GM19455 (cell line): Measurements from ENCODE around the gene TLCD3B.

Experiments
- ATAC-seq: cut with Tn5 transposase; IDR thresholded peaks from one replicate; pipeline ENCODE4 v1.9.1; 2021; ENCODE audit not compliant: unreplicated experiment

The TLCD3B gene, protein sequence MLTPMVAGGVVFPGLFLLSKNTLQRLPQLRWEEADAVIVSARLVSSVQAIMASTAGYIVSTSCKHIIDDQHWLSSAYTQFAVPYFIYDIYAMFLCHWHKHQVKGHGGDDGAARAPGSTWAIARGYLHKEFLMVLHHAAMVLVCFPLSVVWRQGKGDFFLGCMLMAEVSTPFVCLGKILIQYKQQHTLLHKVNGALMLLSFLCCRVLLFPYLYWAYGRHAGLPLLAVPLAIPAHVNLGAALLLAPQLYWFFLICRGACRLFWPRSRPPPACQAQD

DNA sequence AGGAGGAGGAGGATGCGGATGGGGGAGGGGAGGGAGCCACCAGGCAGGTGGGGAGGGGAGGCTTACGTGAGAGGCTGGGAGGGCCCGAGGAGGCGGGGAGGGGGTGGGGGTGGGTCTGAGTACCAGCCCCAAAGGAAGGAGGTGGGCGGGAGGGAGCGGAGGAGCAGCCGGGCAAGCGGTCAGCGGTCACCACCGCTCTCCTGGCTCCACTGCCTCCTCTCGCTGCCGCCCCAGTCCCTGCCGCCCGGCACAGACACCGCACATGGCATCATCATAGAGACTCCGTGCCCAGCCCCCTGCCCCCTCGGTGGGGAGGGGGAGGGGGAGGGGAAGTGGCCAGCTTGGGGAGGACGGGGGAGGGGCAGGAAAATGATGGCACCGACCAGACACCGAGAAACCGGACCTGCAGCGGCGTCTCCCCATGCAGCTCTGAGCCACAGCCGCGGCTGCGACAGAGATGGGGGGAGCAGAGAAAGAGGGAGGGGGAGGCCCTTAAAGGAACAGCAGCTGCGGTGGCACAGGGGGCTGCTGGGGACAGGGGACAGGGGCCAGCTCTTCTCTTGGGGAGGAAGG is at the start of gene TLCD3B:
TSS of gene TLCD3B (minus strand) at position 431 of the 573 bp plus-strand sequence. CDS start 744 bp downstream, outside the sequence.
- no peak for ATAC-seq

DNA sequence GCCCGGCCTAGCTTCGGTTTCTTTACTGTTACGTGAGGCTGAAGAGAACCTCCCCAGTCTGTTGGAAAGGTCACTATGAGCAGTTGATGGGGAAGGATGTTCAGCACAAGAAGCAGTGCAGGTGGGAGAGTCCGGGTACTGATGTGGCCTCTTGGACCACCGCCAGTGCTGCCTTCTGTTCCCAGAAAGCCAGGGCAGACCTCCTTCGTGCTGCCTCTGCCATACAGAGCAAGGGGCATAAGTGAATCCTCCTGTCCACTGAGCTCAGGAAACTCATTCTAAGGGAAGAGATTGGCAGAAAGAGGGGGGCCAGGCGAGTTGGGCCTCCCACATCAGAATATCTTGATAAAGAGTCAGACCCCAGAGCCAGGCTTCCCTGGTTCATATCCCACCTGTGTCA is 48.4 kb upstream of the TLCD3B start:
- no peak for ATAC-seq

DNA sequence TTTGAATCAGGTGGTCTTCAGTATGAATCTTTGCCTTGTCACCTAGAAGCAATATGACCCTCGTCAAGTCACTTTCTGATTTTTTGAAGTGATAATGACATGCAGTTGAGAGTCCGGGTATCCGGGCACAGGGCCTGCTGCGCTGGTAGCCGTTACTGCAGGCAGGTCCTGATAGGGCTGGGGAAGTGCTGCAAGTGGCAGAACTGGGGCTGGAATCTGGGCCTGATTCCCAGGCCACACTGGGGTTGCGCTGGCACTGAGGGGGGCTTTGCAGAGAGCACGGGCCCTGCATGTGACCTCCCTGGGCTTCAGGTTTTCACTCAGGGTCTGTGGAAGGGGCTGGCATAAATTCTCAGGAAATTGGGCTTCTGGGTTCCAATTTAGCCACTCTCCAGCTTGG is 47.7 kb upstream of the TLCD3B start:
- ATAC-seq: no peak

DNA sequence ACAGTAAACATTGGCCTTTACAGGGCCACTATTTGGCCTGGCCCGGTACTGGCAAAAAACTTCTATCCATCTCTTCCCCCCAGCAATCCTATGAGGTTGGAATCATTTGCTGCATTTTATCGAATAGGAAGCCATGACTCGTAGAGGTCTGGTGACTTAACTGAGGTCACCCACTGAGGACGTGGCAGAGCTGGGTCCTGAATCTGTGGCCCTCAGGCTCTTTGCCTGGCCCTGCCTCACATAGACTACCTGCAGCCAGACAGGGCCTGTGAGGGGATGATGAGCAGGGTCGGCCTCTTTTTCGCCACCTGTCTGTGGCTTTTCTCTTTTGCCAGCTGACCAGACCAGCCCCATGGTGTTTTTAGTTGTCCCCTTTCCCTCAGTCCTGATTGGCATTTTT is 46.6 kb upstream of the TLCD3B start:
- ATAC-seq: no peak

DNA sequence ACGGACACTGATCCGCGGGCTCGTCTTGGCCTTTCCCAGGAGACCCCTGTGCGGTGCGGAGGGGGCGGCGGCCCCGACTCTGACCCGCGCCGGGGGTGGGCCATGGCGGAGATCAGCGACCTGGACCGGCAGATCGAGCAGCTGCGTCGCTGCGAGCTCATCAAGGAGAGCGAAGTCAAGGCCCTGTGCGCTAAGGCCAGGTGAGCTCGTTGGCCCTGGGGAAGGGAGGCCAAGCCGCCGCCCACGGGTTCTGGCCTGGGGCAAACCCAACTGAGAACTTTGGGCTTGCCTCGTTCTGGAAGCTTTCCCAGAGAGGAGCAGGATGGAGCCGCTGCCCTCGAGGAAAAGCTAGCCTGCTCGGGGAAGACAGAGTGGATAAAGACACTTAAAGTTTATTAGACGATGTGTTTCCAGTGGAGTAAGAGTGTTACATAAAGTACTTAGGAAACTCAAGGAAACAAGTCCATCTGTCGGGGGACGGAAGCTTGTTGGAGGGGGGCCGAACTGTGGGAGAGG is 45.3 kb upstream of the TLCD3B start:
- ATAC-seq: no peak

DNA sequence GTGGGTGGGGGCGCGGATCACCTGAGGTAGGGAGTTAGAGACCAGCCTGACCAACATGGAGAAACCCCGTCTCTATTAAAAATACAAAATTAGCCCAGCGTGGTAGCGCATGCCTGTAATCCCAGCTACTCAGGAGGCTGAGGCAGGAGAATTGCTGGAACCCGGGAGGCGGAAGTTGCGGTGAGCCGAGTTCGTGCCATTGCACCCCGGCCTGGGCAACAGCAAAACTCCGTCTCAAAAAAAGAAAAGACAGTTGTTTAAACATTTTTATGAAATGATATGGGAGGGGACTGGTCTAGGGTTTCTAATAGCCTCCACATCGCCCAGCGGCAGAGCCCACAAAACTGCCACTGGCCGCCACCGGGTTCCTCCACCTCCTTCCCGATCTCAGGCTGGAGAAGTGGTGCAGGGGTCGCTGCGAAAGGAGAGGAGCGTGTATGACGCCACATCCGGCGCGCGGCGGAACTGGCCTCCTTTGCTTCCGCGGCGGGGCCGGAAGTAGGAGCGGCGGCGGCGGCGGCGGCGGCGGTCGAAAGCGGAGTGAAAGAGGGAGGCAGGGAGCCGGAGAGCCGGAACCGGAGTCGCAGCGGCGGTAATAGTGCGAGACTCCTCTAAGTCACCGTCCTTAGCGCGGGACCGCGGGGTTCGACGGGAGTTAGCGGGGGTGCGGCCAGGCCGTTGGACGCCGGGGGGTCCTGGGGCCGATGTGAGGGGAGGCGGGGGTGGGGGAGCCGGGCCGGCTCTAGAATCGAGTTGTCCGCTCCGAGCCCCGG is 44.6 kb upstream of the TLCD3B start, which contains the start of gene PPP4C:
TSS of gene PPP4C (plus strand) at position 492 of the 773 bp plus-strand sequence. CDS start 384 bp downstream, outside the sequence.
- peak; percentile 70 for ATAC-seq

DNA sequence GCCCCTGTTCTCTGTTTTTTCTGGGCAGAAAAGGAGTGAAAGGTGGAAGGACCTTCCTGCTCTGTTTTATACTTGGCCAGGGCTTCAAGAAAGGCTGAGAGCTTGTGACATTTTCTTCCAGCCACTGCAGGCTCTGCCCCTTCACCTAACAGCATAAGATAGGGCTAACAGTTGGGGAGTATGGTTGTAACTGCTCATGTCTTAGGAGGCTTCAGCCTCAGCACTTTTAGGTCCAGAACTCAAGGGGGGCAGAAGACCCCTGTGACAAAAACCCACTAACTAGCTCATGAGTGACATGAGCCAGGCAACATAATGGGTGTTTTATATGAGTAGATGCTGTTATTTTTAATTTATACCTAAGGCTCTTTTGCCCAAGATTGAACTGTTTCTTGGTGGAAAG is 39.4 kb upstream of the TLCD3B start:
- ATAC-seq: no peak

DNA sequence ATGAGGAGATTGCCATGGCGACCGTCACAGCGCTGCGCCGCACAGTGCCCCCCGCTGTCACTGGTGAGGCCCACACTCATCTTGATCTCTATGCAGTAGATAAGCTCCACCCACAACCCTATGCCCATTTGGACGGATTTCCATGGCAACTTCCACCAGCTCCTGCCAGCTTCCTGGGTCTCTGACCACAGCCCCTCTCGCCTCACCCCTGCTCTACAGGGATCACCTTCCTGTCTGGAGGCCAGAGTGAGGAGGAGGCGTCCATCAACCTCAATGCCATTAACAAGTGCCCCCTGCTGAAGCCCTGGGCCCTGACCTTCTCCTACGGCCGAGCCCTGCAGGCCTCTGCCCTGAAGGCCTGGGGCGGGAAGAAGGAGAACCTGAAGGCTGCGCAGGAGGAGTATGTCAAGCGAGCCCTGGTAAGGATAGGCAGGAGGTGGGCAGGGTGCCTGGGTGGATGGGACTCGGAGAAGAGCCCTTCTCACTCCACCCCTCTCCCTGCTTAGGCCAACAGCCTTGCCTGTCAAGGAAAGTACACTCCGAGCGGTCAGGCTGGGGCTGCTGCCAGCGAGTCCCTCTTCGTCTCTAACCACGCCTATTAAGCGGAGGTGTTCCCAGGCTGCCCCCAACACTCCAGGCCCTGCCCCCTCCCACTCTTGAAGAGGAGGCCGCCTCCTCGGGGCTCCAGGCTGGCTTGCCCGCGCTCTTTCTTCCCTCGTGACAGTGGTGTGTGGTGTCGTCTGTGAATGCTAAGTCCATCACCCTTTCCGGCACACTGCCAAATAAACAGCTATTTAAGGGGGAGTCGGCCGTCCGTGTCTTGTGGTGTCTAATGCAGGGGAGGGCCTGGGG is 38.8 kb upstream of the TLCD3B start:
- ATAC-seq: no peak

DNA sequence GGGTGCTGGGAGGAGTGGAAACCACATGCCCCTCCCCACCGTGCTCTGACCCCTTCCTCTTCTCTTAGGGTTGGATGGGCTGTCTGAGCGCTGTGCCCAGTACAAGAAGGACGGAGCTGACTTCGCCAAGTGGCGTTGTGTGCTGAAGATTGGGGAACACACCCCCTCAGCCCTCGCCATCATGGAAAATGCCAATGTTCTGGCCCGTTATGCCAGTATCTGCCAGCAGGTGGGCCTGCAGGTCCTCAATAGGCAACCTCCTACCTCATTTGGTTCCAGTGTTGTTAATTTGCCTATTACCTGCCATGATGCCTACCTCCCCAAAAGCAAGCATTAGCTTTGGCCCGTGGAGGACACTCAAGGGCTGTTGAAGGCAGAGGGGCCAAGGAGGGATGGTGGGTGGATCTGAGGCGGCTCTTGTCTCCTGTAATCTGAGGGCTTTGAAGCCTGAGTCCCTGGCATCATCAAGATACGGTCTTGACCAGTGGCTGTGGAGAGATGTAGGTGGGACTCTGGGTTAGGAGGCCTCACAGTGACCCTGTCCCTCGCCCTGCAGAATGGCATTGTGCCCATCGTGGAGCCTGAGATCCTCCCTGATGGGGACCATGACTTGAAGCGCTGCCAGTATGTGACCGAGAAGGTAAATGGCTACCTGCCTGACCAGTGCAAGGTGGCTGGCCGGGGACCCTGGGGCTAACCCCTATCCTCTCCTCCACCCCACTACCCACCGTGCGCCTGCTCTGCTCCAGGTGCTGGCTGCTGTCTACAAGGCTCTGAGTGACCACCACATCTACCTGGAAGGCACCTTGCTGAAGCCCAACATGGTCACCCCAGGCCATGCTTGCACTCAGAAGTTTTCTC is 37.9 kb upstream of the TLCD3B start:
- ATAC-seq: no peak

DNA sequence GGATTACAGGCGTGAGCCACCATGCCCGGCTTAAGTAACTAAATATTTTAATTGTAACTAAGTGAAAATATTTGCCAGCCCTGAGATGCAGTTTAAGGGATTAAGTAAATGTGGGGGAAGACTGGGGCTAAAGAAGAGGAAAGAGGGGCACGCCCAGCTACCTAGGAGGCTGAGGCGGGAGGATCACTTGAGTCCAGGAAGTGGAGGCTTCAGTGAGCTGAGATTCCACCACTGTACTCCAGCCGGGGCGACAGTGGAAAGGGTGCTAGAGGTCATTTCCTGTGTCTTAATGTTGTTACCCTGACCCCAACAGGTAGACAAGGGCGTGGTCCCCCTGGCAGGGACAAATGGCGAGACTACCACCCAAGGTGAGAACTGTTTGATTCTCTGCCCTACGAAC is 37.3 kb upstream of the TLCD3B start:
- ATAC-seq: no peak

DNA sequence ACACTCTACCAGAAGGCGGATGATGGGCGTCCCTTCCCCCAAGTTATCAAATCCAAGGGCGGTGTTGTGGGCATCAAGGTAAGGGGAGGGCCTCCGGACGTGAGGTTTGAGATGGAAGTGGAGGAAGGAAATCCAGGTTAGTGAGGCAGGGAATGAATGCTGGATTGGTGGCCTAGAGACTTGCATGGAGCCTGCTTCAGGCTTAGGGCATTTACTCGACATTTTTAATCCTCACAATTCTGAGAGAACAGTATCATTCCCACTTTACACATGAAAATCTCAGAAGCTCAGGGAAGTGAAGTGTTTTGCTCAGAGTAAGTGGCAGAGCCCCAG is 36.5 kb upstream of the TLCD3B start:
- ATAC-seq: no peak

DNA sequence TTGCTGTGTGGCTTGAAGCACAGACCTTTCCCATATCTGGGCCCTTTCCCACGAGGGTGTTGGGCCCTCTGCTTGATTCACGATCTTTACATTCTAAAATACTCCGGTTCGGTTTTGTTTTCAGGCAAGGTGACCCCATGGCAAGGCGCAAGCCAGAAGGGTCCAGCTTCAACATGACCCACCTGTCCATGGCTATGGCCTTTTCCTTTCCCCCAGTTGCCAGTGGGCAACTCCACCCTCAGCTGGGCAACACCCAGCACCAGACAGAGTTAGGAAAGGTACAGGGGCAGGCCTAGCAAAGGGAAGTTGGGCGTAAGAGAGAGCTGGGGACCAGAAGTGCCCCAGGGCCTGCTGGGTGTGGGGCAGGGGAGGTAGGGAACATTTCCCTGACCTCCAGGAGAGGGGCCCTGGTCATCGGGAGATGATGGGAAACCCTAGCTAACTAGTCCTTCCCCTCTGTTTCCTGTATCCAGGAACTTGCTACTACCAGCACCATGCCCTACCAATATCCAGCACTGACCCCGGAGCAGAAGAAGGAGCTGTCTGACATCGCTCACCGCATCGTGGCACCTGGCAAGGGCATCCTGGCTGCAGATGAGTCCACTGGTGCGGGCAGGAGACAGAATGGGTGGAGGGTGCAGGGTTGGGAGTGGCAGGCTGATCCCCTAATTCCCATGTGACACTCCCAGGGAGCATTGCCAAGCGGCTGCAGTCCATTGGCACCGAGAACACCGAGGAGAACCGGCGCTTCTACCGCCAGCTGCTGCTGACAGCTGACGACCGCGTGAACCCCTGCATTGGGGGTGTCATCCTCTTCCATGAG is 35.9 kb upstream of the TLCD3B start:
- no peak for ATAC-seq

DNA sequence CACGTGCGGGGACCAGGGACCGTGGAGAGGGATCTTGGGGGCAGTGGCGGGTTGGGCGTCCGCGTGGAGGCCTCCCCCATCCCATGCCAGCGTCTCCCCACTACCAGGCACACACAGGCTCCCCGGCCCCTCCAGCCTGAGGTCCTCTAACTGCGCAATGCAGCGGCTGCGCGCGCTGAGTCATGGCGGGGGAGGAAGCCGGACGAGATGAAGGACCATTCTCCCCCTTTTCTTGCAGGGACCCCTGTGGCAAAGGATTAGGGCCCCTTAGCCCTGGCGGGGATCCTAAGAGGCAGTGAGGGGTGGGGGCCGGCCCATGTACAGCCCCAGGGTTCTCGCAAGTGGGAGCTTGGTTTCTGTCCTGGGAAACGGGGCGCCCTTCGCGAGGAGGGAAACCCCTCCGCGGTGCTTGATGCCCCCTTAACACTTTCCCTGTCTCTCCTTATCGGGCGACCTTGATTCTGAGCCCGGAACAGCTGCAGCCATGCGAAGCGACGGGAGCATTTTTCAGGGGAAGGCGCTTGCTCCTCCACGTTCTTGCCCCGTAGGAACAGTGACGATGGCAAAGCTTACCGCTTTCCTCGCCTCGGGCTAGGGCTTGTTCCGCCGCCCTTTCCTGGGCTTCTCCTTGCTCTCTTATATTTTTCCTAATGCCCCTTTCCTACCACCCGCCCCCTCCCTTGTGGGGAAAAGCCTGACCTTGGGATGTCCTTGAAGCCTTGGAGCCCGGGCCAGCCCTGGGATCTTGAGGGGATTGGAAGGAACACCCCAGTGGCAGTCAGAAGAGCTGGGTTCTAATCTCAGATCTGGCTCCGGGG is 35.1 kb upstream of the TLCD3B start:
- no peak for ATAC-seq

DNA sequence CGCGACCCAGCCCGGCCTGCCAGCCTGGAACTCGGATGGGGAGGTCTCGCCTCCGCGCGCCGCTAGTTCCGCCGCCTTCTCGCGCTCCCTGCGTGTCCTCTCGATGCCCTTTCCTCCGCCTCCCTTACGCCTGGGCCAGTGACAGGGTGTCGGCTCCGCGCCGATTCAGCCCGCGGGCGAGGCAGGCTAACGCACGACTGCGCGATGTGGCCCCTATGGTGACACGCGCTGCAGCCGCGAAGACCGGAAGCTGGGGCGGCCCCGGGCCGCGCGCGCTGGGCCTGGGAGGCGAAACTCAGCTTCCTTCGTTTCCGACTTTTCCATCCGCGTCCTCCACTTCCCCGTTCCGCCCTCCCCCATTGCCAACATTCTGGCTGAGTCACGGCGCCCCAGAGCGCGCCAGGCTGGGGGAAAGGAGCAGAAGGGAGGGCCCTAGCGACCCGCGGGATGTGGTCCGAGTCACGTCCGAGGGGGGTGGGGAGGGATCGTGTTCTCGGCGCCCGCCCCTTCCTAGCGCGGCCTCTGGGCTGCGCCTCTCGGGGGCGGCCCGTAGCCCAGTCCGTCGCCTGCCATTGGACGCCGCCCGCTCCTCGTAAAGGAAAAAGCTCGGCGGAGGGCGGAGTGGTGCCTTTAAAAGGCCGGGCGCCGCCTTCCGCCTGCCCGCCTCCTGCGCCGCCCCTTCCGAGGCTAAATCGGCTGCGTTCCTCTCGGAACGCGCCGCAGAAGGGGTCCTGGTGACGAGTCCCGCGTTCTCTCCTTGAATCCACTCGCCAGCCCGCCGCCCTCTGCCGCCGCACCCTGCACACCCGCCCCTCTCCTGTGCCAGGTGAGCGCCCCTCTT is 34.3 kb upstream of the TLCD3B start, which contains the start of gene ALDOA:
TSS of gene ALDOA (plus strand) at position 659 of the 841 bp plus-strand sequence. CDS start 1,138 bp downstream, outside the sequence.
- peak; percentile 69 for ATAC-seq

DNA sequence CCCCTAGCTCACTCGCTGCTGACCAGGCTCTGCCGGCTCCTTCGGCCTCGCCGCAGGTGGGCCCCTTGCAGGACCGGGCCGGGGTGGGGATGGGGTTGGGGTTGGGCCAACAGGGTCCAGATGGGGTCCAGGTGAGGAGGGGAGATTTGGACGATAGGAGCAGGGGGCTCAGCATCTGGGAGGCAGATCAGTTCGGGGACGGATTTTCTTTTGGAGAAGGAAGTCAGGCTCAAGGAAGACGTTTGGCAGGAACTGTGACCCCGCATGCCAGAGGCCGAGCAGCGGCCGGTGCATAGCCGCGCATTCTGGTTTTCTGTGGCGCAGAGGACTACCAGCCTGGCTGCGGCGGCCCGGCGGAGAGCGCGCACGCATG is 33.6 kb upstream of the TLCD3B start:
- ATAC-seq: peak; percentile 3

DNA sequence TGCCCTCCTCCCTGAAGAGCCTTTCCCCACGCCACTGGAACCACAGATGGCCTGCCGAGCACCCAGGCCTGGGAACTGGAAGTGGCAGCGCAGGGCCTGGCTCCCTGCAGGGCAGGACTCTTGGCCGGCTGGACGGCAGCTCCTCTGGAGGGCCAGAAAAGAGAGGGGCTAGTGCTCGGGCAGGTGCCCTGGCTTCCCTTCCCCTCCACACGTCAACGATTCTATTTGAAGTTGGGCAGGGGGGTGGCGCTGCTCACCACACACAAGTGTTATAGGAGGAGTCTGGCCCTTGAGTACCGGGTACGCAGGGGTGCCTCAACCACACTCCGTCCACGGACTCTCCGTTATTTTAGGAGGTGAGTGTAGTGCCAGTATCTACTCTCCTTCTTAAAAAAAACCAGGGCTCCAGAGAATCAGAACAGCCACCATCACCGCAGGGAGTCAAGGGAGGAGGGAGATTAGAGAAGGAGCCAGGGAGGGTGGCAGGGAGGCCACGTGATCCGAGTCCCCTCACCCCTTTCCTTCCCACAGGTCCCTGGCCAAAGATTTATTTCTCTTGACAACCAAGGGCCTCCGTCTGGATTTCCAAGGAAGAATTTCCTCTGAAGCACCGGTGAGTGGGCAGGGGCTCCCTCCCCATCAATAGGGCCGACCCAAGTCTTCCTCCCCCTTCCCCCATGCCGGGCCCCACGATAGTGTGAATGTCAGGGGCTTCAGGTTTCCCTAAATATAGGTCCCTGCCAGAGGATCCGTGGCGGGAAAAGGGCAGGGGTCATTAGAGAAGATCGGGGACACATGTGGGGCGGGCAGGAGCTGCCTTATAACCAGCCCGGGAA is 33.0 kb upstream of the TLCD3B start:
- ATAC-seq: no peak
